H1 (cell line): ENCODE measurements around the gene INIP. TPM values are rescaled to one million over a fixed set of nuclear protein-coding genes. Genes with fewer than 3 reads are reported as not detected.
"Not testable (repeated sequence)": the region's sequence is repeated elsewhere in the genome, so short reads cannot be mapped to it uniquely, and the experiment has no call there.

Experiments
- CTCF ChIA-PET: fragments of 300-600 bp; sonication (Branson Sonifier 250); formaldehyde crosslinking; loops from one replicate; lab custom pipeline; 2021; ENCODE audit not compliant: partially characterized antibody; lab: Charles Lee
- POLR2A ChIA-PET: fragments of 300-600 bp; sonication (Branson Sonifier 250); formaldehyde crosslinking; loops from one replicate; lab custom pipeline; 2021; ENCODE audit warnings: inconsistent platforms; ENCODE audit not compliant: partially characterized antibody; lab: Charles Lee
- DNase-seq, 2 experiments: peaks; one replicate each; pipeline versions ENCODE4 v3.0.0 to v3.0.0-alpha.2; 2010 to 2022; ENCODE audit warnings: low spot score in 2 of 2, low read depth in 1 of 2, mixed read lengths in 1 of 2
- FAIRE-seq: peaks from 2 replicates; lab custom pipeline; 2011; peaks lifted over from hg19 to GRCh38; lab: Jason Lieb, UNC
- H2AFZ ChIP-seq: 2 replicates; pipeline ENCODE4 v1.8.1; 2012; ENCODE audit warnings: low read length, inconsistent platforms
- H2AK5ac ChIP-seq: 2 replicates; pipeline ENCODE4 v1.6.1; 2013; ENCODE audit warnings: low read depth, low read length
- H2BK120ac ChIP-seq: replicated peaks from 2 replicates; pipeline ENCODE3; 2013; ENCODE audit warnings: low read depth, low read length, inconsistent platforms
- H2BK12ac ChIP-seq: 2 replicates; pipeline ENCODE4 v1.6.1; 2013; ENCODE audit warnings: low read depth, low read length
- H2BK15ac ChIP-seq: 2 replicates; pipeline ENCODE4 v1.6.1; 2013; ENCODE audit warnings: low read length
- H2BK20ac ChIP-seq: 2 replicates; pipeline ENCODE4 v1.6.1; 2013; ENCODE audit warnings: low read length
- H2BK5ac ChIP-seq: 2 replicates; pipeline ENCODE4 v1.6.1; 2013; ENCODE audit warnings: low read depth, low read length
- H3K14ac ChIP-seq: 2 replicates; pipeline ENCODE4 v1.6.1; 2013; ENCODE audit warnings: inconsistent platforms; ENCODE audit not compliant: insufficient read length
- H3K18ac ChIP-seq: 2 replicates; pipeline ENCODE4 v1.6.1; 2013; ENCODE audit warnings: low read length; ENCODE audit errors: extremely low read depth
- H3K23ac ChIP-seq: 2 replicates; pipeline ENCODE4 v1.6.1; 2013; ENCODE audit warnings: inconsistent platforms; ENCODE audit not compliant: insufficient read length
- H3K23me2 ChIP-seq: 2 replicates; pipeline ENCODE4 v1.6.1; 2013; ENCODE audit warnings: low read depth, low read length
- H3K27ac ChIP-seq: 2 replicates; pipeline ENCODE4 v1.6.1; 2011; ENCODE audit warnings: low read depth, low read length, inconsistent platforms
- H3K27me3 ChIP-seq, 4 experiments: replicated peaks in 1 of 4; 1 replicate in 1 of 4; 2 replicates in 3 of 4; pipeline versions ENCODE4 v1.6.1 to v1.8.1; 2011 to 2013; ENCODE audit warnings: low read length in 3 of 4, mild to moderate bottlenecking in 3 of 4, inconsistent platforms in 2 of 4, mixed read lengths in 2 of 4, moderate library complexity in 1 of 4; ENCODE audit not compliant: control insufficient read depth in 3 of 4, insufficient read depth in 3 of 4; ENCODE audit errors: extremely low read depth in 1 of 4
- H3K36me3 ChIP-seq, 4 experiments: 2 replicates each; pipeline versions ENCODE4 v1.6.1 to v1.8.1; 2011 to 2013; ENCODE audit warnings: mild to moderate bottlenecking in 4 of 4, low read length in 3 of 4, moderate library complexity in 2 of 4, control low read depth in 1 of 4, inconsistent platforms in 1 of 4; ENCODE audit not compliant: insufficient read depth in 4 of 4, control insufficient read depth in 2 of 4
- H3K4ac ChIP-seq: replicated peaks from 2 replicates; pipeline ENCODE3; 2013; ENCODE audit warnings: low read length, low read depth, mixed read lengths, inconsistent platforms; ENCODE audit not compliant: insufficient read length
- H3K4me1 ChIP-seq, 4 experiments: replicated peaks in 1 of 4; 1 replicate in 1 of 4; 2 replicates in 3 of 4; pipeline versions ENCODE4 v1.6.1 to v1.8.1; 2011 to 2013; ENCODE audit warnings: low read length in 3 of 4, inconsistent platforms in 2 of 4, mixed read lengths in 1 of 4; ENCODE audit not compliant: insufficient read depth in 4 of 4, control insufficient read depth in 3 of 4
- H3K4me2 ChIP-seq, 2 experiments: 2 replicates each; pipeline versions ENCODE4 v1.6.1 to v1.8.1; 2011 to 2013; ENCODE audit warnings: low read depth in 2 of 2, low read length in 2 of 2, control low read depth in 1 of 2, inconsistent platforms in 1 of 2, mild to moderate bottlenecking in 1 of 2; ENCODE audit not compliant: insufficient read depth in 1 of 2
- H3K4me3 ChIP-seq, 4 experiments: fragments of 200-600, 300-600 bp in 1 of 4; sonication (generic), shearing (Covaris generic), sonication (Bioruptor Twin) in 1 of 4; 2 replicates each; pipeline versions ENCODE4 v1.5.1 to v1.8.1; 2011 to 2016; ENCODE audit warnings: low read length in 4 of 4, low read depth in 3 of 4, control low read depth in 2 of 4, inconsistent platforms in 2 of 4, mild to moderate bottlenecking in 2 of 4, mixed read lengths in 1 of 4, moderate library complexity in 1 of 4; ENCODE audit not compliant: insufficient read depth in 2 of 4; ENCODE audit errors: extremely low read depth in 1 of 4
- H3K56ac ChIP-seq: replicated peaks from 2 replicates; pipeline ENCODE3; 2013; ENCODE audit warnings: low read depth, mild to moderate bottlenecking, mixed read lengths, low read length, inconsistent platforms; ENCODE audit not compliant: insufficient read length
- H3K79me1 ChIP-seq: 2 replicates; pipeline ENCODE4 v1.6.1; 2013; ENCODE audit warnings: low read depth, low read length, control low read depth
- H3K79me2 ChIP-seq, 2 experiments: 2 replicates each; pipeline versions ENCODE4 v1.6.1 to v1.8.1; 2012 to 2013; ENCODE audit warnings: low read length in 2 of 2, mild to moderate bottlenecking in 2 of 2, inconsistent platforms in 1 of 2; ENCODE audit not compliant: insufficient read depth in 2 of 2, control insufficient read depth in 1 of 2
- H3K9ac ChIP-seq, 4 experiments: replicated peaks in 1 of 4; 1 replicate in 1 of 4; 2 replicates in 3 of 4; pipeline versions ENCODE4 v1.6.1 to v1.8.1; 2011 to 2013; ENCODE audit warnings: low read depth in 3 of 4, low read length in 3 of 4, control low read depth in 2 of 4, mild to moderate bottlenecking in 2 of 4, moderate library complexity in 2 of 4, inconsistent platforms in 1 of 4; ENCODE audit errors: extremely low read depth in 1 of 4
- H3K9me3 ChIP-seq, 2 experiments: 2 replicates each; pipeline versions ENCODE4 v1.6.1 to v1.8.1; 2012 to 2013; ENCODE audit warnings: mild to moderate bottlenecking in 2 of 2, moderate library complexity in 2 of 2, control low read depth in 1 of 2, inconsistent platforms in 1 of 2, low read depth in 1 of 2, low read length in 1 of 2, mixed read lengths in 1 of 2; ENCODE audit not compliant: insufficient read depth in 2 of 2
- H4K20me1 ChIP-seq, 2 experiments: replicated peaks in 1 of 2; 2 replicates each; pipeline versions ENCODE3 to v1.8.1; 2011 to 2013; ENCODE audit warnings: inconsistent platforms in 2 of 2, low read length in 2 of 2, mild to moderate bottlenecking in 1 of 2; ENCODE audit not compliant: insufficient read depth in 2 of 2, control insufficient read depth in 1 of 2
- H4K5ac ChIP-seq: 2 replicates; pipeline ENCODE4 v1.6.1; 2013; ENCODE audit warnings: low read length, low read depth, mixed read lengths, inconsistent platforms; ENCODE audit not compliant: insufficient read length
- H4K8ac ChIP-seq: 2 replicates; pipeline ENCODE4 v1.8.0; 2013; ENCODE audit warnings: mild to moderate bottlenecking, moderate library complexity, low read length, inconsistent platforms; ENCODE audit not compliant: insufficient read depth; ENCODE audit errors: extremely low read depth
- H4K91ac ChIP-seq: replicated peaks from 2 replicates; pipeline ENCODE3; 2013; ENCODE audit warnings: low read length, mixed read lengths, inconsistent platforms; ENCODE audit not compliant: insufficient read length
- WGBS, 2 experiments: shearing (Covaris generic) in 1 of 2; methylation state at CpG; one replicate each; pipeline versions ENCODE4 v1.1.6 to v1.1.7; 2013 to 2015; ENCODE audit warnings: low lambda C conversion rate in 2 of 2, mixed read lengths in 2 of 2, inconsistent platforms in 1 of 2, low coverage in 1 of 2, missing lambda C conversion rate in 1 of 2; ENCODE audit not compliant: insufficient replicate concordance in 2 of 2, insufficient coverage in 1 of 2, insufficient read length in 1 of 2; ENCODE audit errors: extremely low coverage in 1 of 2, missing lambda C conversion rate in 1 of 2; 5-methylcytosine and 5-hydroxymethylcytosine counted together
- polyA plus RNA-seq, 7 experiments: library from polyadenylated mRNA; depleted of rRNA in 3 of 7; stranded (reverse) in 5 of 7; unstranded in 2 of 7; fragments of >200 nt in 5 of 7; fragments of 200-250 nt in 2 of 7; gene quantifications; 1 replicate in 5 of 7; 2 replicates in 1 of 7; 4 replicates in 1 of 7; pipeline versions ENCODE4 v1.2.1 to v1.2.3, GENCODE V29; 2011 to 2013; ENCODE audit warnings: missing spikeins in 2 of 7, mixed read lengths in 2 of 7
- total RNA-seq: library from RNA; stranded (reverse); fragmentation: NEBNext Ultra II Directional; extraction: Animal tissue kit (Norgen Biotek cat#: 25700); gene quantifications from 2 replicates; pipeline ENCODE4 v1.2.1, GENCODE V29; 2021

INIP gene
- total and polyA plus RNA-seq, 2 of the 8 experiments (the other 6 are each of a cell fraction or from before 2014, with no cell fraction given) = 10.7 to 18.3 TPM

DNA sequence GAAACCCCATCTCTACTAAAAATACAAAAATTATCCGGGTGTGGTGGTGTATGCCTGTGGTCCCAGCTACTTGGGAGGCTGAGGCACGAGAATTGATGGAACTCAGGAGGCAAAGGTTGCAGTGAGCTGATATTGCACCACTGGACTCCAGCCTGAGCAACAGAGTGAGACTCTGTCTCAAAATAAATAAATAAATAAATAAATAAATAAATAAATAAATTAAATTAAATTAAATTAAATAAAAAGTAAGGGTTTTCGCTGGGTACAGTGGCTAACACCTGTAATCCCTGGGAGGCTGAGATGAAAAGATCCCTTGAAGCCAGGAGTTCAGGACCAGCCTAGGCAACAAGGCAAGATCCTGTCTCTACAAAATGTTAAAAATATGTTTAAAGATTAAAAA is 4.8 kb upstream of the INIP start:
- not testable (repeated sequence) for H3K9me3 ChIP-seq, H2BK5ac ChIP-seq, H3K79me2 ChIP-seq, H3K36me3 ChIP-seq, FAIRE-seq, H2BK15ac ChIP-seq, H3K23ac ChIP-seq, H2AK5ac ChIP-seq, H3K14ac ChIP-seq, H4K20me1 ChIP-seq, H2BK120ac ChIP-seq, DNase-seq, H4K8ac ChIP-seq, H3K4me3 ChIP-seq, H4K91ac ChIP-seq, H3K4ac ChIP-seq, H3K27me3 ChIP-seq, H2BK12ac ChIP-seq, H3K4me2 ChIP-seq, H3K9ac ChIP-seq, H3K79me1 ChIP-seq, H4K5ac ChIP-seq, H3K18ac ChIP-seq, H3K23me2 ChIP-seq, H3K4me1 ChIP-seq, H2AFZ ChIP-seq, H2BK20ac ChIP-seq, H3K56ac ChIP-seq, H3K27ac ChIP-seq
- ChIA-PET CTCF (interaction anchor here (1.0 to 1.9 kb wide), 5 partner anchors 10 to 637 kb away, joined by 3 to 6 read pairs (median 4); no protein-coding TSS in a partner anchor), POLR2A (interaction anchor here (1.1 kb wide), 1 partner anchor 29 kb away, joined by 3 read pairs; no protein-coding TSS in a partner anchor)
- WGBS, 2 experiments = 92% methylated on average over 3 of the region's 3 CpGs; no CpG with 5 or more reads in 1 of the 2 experiments
